ENCODE measurements around the gene ANGPTL4.
A peak's percentile ranks its signal among the peaks of the same experiment; 100 is the strongest.
"Not testable (repeated sequence)": the region's sequence is repeated elsewhere in the genome, so short reads cannot be mapped to it uniquely, and the experiment has no call there.

The ANGPTL4 gene

GRCh38 chr19:8334458-8335342 is 29.3 kb upstream of the ANGPTL4 start:
- no peak for DNase-seq (ENCODE audit: low spot score)

GRCh38 chr19:8335343-8336071 is 28.4 kb upstream of the ANGPTL4 start:
- no peak for DNase-seq (ENCODE audit: low spot score)

GRCh38 chr19:8336072-8336569 is 27.8 kb upstream of the ANGPTL4 start:
- no peak for DNase-seq (ENCODE audit: low spot score)

- DNase-seq (ENCODE audit: low spot score) = no peak
Observed at GRCh38 chr19:8336660-8337059, 27.3 kb upstream of the ANGPTL4 start.

GRCh38 chr19:8337728-8338127 is 26.2 kb upstream of the ANGPTL4 start:
- no peak for DNase-seq (ENCODE audit: low spot score)

- DNase-seq (ENCODE audit: low spot score) = no peak
Observed at GRCh38 chr19:8338835-8339234, 25.1 kb upstream of the ANGPTL4 start.

- DNase-seq (ENCODE audit: low spot score) = no peak
Observed at GRCh38 chr19:8340341-8341096, 23.4 kb upstream of the ANGPTL4 start.

- DNase-seq (ENCODE audit: low spot score) = not testable (repeated sequence)
Observed at GRCh38 chr19:8341504-8341903, 22.5 kb upstream of the ANGPTL4 start.

GRCh38 chr19:8342316-8342683 is 21.7 kb upstream of the ANGPTL4 start:
- no peak for DNase-seq (ENCODE audit: low spot score)

- DNase-seq (ENCODE audit: low spot score) = peak; percentile 94
Observed at GRCh38 chr19:8342684-8343482, 21.1 kb upstream of the ANGPTL4 start, which contains the start of gene KANK3. Gene KANK3, minus strand, starts transcription at chr19:8343262. Its CDS starts 5,434 bp downstream, at chr19:8337828.

- no peak for DNase-seq (ENCODE audit: low spot score)
Observed at GRCh38 chr19:8343483-8343844, 20.5 kb upstream of the ANGPTL4 start.

GRCh38 chr19:8349629-8350372 is 14.2 kb upstream of the ANGPTL4 start:
- DNase-seq (ENCODE audit: low spot score) = not testable (repeated sequence)

GRCh38 chr19:8352134-8352827 is 11.7 kb upstream of the ANGPTL4 start:
- no peak for DNase-seq (ENCODE audit: low spot score)

- DNase-seq (ENCODE audit: low spot score) = not testable (repeated sequence)
Observed at GRCh38 chr19:8352845-8353244, 11.1 kb upstream of the ANGPTL4 start.

GRCh38 chr19:8355631-8356402 is 8.1 kb upstream of the ANGPTL4 start:
- DNase-seq (ENCODE audit: low spot score) = no peak

GRCh38 chr19:8357007-8357521 is 6.9 kb upstream of the ANGPTL4 start:
- no peak for DNase-seq (ENCODE audit: low spot score)

GRCh38 chr19:8358948-8359347 is 5.0 kb upstream of the ANGPTL4 start:
- DNase-seq (ENCODE audit: low spot score) = no peak

- no peak for DNase-seq (ENCODE audit: low spot score)
Observed at GRCh38 chr19:8360196-8360595, 3.8 kb upstream of the ANGPTL4 start.
